SH-SY5Y (cell line): ENCODE results near the gene TUBAL3.

Experiments used
- GATA2 ChIP-seq: IDR thresholded peaks from 2 replicates; pipeline ENCODE4 v1.6.1; 2011; ENCODE audit warnings: mild to moderate bottlenecking, low read depth, low read length
- GATA3 ChIP-seq: IDR thresholded peaks from 2 replicates; pipeline ENCODE4 v1.6.1; 2011; ENCODE audit warnings: low read depth, mild to moderate bottlenecking, low read length, moderate library complexity

DNA sequence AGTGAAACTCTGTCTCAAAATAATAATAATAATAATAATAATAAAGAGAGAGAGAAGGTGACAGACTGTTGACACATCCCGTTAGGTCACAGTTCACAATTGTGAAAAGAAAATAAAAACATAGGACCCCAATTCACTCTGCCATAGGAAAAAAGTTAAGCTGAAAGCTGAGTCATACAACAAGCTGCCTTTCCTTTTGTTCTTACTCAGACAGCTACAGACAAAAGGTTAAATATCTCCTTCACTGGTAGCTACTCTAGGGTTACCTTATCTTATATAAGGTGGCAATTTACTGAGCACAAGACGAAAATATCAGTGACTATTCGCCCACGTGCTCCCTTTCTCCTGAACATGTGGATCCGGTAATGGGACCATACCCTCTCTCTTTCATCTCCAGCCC lies 17.5 kb downstream of the TUBAL3 start:
- no peak for TF ChIP-seq GATA2
- TF ChIP-seq GATA3 = no peak
